Right renal pelvis (tissue), 4 donors: Measurements from ENCODE around the gene UBAC1. TPM values are rescaled to one million over a fixed set of nuclear protein-coding genes. Genes with fewer than 3 reads are reported as not detected.
"Not testable (repeated sequence)": the region's sequence is repeated elsewhere in the genome, so short reads cannot be mapped to it uniquely, and the experiment has no call there.

Experiments used
- DNase-seq, 4 donors: peaks; one replicate each; pipeline ENCODE4 v3.0.0-alpha.2; 2013; ENCODE audit warnings: low read depth in 4 of 4, low spot score in 3 of 4, missing footprints in 1 of 4
- polyA plus RNA-seq, 4 donors: library from polyadenylated mRNA; unstranded; fragments of 120-200 nt; gene quantifications; one replicate each; pipeline ENCODE4 v1.2.1, GENCODE V29; 2013; ENCODE audit not compliant: insufficient read length in 4 of 4

Gene UBAC1
- polyA plus RNA-seq, 4 donors: 28.1 to 31.1 (median 28.6) TPM

- DNase-seq: no peak
These were observed 34.6 kb downstream of the UBAC1 start for GRCh38 chr9:135926402-135927194.

GRCh38 chr9:135925496-135926133 lies 35.6 kb downstream of the UBAC1 start:
- no peak for DNase-seq

- no peak for DNase-seq
These were observed 36.4 kb downstream of the UBAC1 start for GRCh38 chr9:135924628-135925338.

GRCh38 chr9:135923508-135923907 lies 37.7 kb downstream of the UBAC1 start:
- no peak for DNase-seq

- no peak for DNase-seq
These were observed 39.3 kb downstream of the UBAC1 start for GRCh38 chr9:135921749-135922310.

- DNase-seq: no peak
These were observed 40.1 kb downstream of the UBAC1 start for GRCh38 chr9:135920973-135921585.

GRCh38 chr9:135920256-135920930 lies 40.8 kb downstream of the UBAC1 start:
- DNase-seq: no peak

GRCh38 chr9:135919318-135919890 lies 41.8 kb downstream of the UBAC1 start:
- DNase-seq: no peak

- DNase-seq: not testable (repeated sequence)
These were observed 44.9 kb downstream of the UBAC1 start for GRCh38 chr9:135916227-135916626.

GRCh38 chr9:135914921-135915320 lies 46.3 kb downstream of the UBAC1 start:
- DNase-seq: no peak

- not testable (repeated sequence) for DNase-seq
These were observed 49.9 kb downstream of the UBAC1 start for GRCh38 chr9:135911233-135911632.

- DNase-seq: no peak
These were observed 50.4 kb downstream of the UBAC1 start for GRCh38 chr9:135910757-135911156.

GRCh38 chr9:135910216-135910615 lies 51.0 kb downstream of the UBAC1 start:
- DNase-seq: no peak

- DNase-seq: no peak
These were observed 51.8 kb downstream of the UBAC1 start for GRCh38 chr9:135909371-135909770.

- no peak for DNase-seq
These were observed 52.4 kb downstream of the UBAC1 start for GRCh38 chr9:135908754-135909204.

GRCh38 chr9:135908093-135908753 lies 53.0 kb downstream of the UBAC1 start:
- no peak for DNase-seq

- DNase-seq: peak; percentile 81 to 91 (median 85)
These were observed 53.6 kb downstream of the UBAC1 start, which contains the start of gene CAMSAP1 for GRCh38 chr9:135907431-135908092. Gene CAMSAP1, minus strand, starts transcription at chr9:135907546. Its CDS starts 387 bp downstream, at chr9:135907159.

- DNase-seq: no peak
These were observed 54.2 kb downstream of the UBAC1 start for GRCh38 chr9:135907006-135907430.
